ENCODE data around the gene APOA5. TPM values are rescaled to one million over a fixed set of nuclear protein-coding genes. Genes with fewer than 3 reads are reported as not detected.
"Not testable (repeated sequence)": the region's sequence is repeated elsewhere in the genome, so short reads cannot be mapped to it uniquely, and the experiment has no call there.

The APOA5 gene
- polyA plus RNA-seq: not detected

GRCh38 chr11:116791813-116792143 lies at the start of gene APOA5:
Gene APOA5 (minus strand): TSS chr11:116791879. CDS start chr11:116791860, 19 bp downstream.
- H3K4me1 Mint-ChIP-seq: peaks cover 9 to 12% (median 11%) of the 10 kb centered on the region in 3 donors
- H3K27ac Mint-ChIP-seq: peak within 1 kb of the TSS in 1 of 3 donors; percentile 14
- H3K9me3 Mint-ChIP-seq: no peaks in the 10 kb centered on the region
- peak within 1 kb of the TSS in 3 of 4 donors; percentile 13 to 74 (median 52) for H3K4me3 Mint-ChIP-seq
- H3K36me3 Mint-ChIP-seq: peaks cover 4% of the 10 kb centered on the region
- H3K27me3 Mint-ChIP-seq: peaks cover 4% of the 10 kb centered on the region

GRCh38 chr11:116840746-116841296 lies 49.1 kb upstream of the APOA5 start:
- H3K4me3 Mint-ChIP-seq: peak overlapping the region in 2 of 4 donors; percentile 29 to 45
- H3K9me3 Mint-ChIP-seq: no peaks in the 10 kb centered on the region

GRCh38 chr11:116840224-116840745 lies 48.6 kb upstream of the APOA5 start:
- H3K27me3 Mint-ChIP-seq: no peaks in the 10 kb centered on the region
- H3K9me3 Mint-ChIP-seq: no peaks in the 10 kb centered on the region
- H3K36me3 Mint-ChIP-seq: peaks cover 2% of the 10 kb centered on the region
- peak overlapping the region in 1 of 3 donors; percentile 78 for H3K27ac Mint-ChIP-seq
- H3K4me3 Mint-ChIP-seq: peak overlapping the region in 1 of 4 donors; percentile 29
- peaks cover 1 to 3% (median 2%) of the 10 kb centered on the region in 3 donors for H3K4me1 Mint-ChIP-seq

More at GRCh38 chr11:116840746-116841296, 49.1 kb upstream of the APOA5 start:
- Mint-ChIP-seq H3K27me3 (no peaks in the 10 kb centered on the region), H3K4me1 (peaks cover 0 to 1% (median 0%) of the 10 kb centered on the region in 3 donors), H3K36me3 (peaks cover 2% of the 10 kb centered on the region), H3K27ac (peak overlapping the region in 1 of 3 donors; percentile 78)

- H3K9me3 Mint-ChIP-seq: no peaks in the 10 kb centered on the region
- H3K4me3 Mint-ChIP-seq: peak overlapping the region in 2 of 4 donors; percentile 23 to 69
- H3K27ac Mint-ChIP-seq: peak overlapping the region in 1 of 3 donors; percentile 9
- H3K27me3 Mint-ChIP-seq: no peaks in the 10 kb centered on the region
- H3K4me1 Mint-ChIP-seq: peaks cover 5 to 8% (median 6%) of the 10 kb centered on the region in 3 donors
- peaks cover 2% of the 10 kb centered on the region for H3K36me3 Mint-ChIP-seq
These were observed 46.8 kb upstream of the APOA5 start for GRCh38 chr11:116838321-116839084.

GRCh38 chr11:116837231-116838091 lies 45.8 kb upstream of the APOA5 start, which contains the start of gene APOA1:
Gene APOA1 (minus strand): TSS chr11:116837622. CDS start chr11:116837387, 235 bp downstream.
- Mint-ChIP-seq H3K4me1 (peaks cover 5 to 8% (median 6%) of the 10 kb centered on the region in 3 donors), H3K4me3 (peak within 1 kb of the TSS in 2 of 4 donors; percentile 23 to 69), H3K27me3 (no peaks in the 10 kb centered on the region), H3K9me3 (no peaks in the 10 kb centered on the region), H3K36me3 (no peaks in the 10 kb centered on the region), H3K27ac (peak within 1 kb of the TSS in 1 of 3 donors; percentile 9)

- no peak overlapping the region for H3K27ac Mint-ChIP-seq
- H3K9me3 Mint-ChIP-seq: no peaks in the 10 kb centered on the region
These were observed 44.9 kb upstream of the APOA5 start for GRCh38 chr11:116836632-116836991.

GRCh38 chr11:116835791-116836631 lies 44.3 kb upstream of the APOA5 start:
- Mint-ChIP-seq H3K4me3 (peak overlapping the region; percentile 79 to 90 (median 86)), H3K9me3 (no peaks in the 10 kb centered on the region), H3K36me3 (no peaks in the 10 kb centered on the region), H3K27me3 (peaks cover 2% of the 10 kb centered on the region), H3K4me1 (peaks cover 5 to 8% (median 6%) of the 10 kb centered on the region in 3 donors), H3K27ac (no peak overlapping the region)

More at GRCh38 chr11:116836632-116836991, 44.9 kb upstream of the APOA5 start:
- H3K4me1 Mint-ChIP-seq: peaks cover 5 to 8% (median 6%) of the 10 kb centered on the region in 3 donors
- peaks cover 2% of the 10 kb centered on the region for H3K27me3 Mint-ChIP-seq
- H3K36me3 Mint-ChIP-seq: no peaks in the 10 kb centered on the region
- no peak overlapping the region for H3K4me3 Mint-ChIP-seq

- Mint-ChIP-seq H3K27ac (peak overlapping the region in 1 of 3 donors; percentile 47), H3K4me3 (peak overlapping the region; percentile 79 to 90 (median 86)), H3K9me3 (no peaks in the 10 kb centered on the region)
These were observed 43.5 kb upstream of the APOA5 start for GRCh38 chr11:116835042-116835772.

GRCh38 chr11:116834535-116835041 lies 42.9 kb upstream of the APOA5 start:
- H3K9me3 Mint-ChIP-seq, H3K27me3 Mint-ChIP-seq, H3K36me3 Mint-ChIP-seq, H3K27ac Mint-ChIP-seq, H3K4me1 Mint-ChIP-seq: not testable (repeated sequence)
- peak overlapping the region; percentile 60 to 90 (median 86) for H3K4me3 Mint-ChIP-seq

More at GRCh38 chr11:116835042-116835772, 43.5 kb upstream of the APOA5 start:
- Mint-ChIP-seq H3K36me3 (no peaks in the 10 kb centered on the region), H3K27me3 (peaks cover 2% of the 10 kb centered on the region), H3K4me1 (peaks cover 5 to 8% (median 6%) of the 10 kb centered on the region in 3 donors)

GRCh38 chr11:116833816-116834534 lies 42.3 kb upstream of the APOA5 start:
- H3K27me3 Mint-ChIP-seq: peaks cover 2% of the 10 kb centered on the region
- H3K4me3 Mint-ChIP-seq: peak overlapping the region in 2 of 4 donors; percentile 17 to 67
- no peaks in the 10 kb centered on the region for H3K9me3 Mint-ChIP-seq
- peaks cover 5 to 8% (median 6%) of the 10 kb centered on the region in 3 donors for H3K4me1 Mint-ChIP-seq
- H3K36me3 Mint-ChIP-seq: no peaks in the 10 kb centered on the region
- H3K27ac Mint-ChIP-seq: no peak overlapping the region

- Mint-ChIP-seq H3K27me3 (peaks cover 2% of the 10 kb centered on the region), H3K27ac (no peak overlapping the region), H3K4me1 (peaks cover 5 to 8% (median 6%) of the 10 kb centered on the region in 3 donors), H3K36me3 (no peaks in the 10 kb centered on the region), H3K4me3 (no peak overlapping the region), H3K9me3 (no peaks in the 10 kb centered on the region)
These were observed 41.8 kb upstream of the APOA5 start for GRCh38 chr11:116833491-116833815.

GRCh38 chr11:116832350-116833290 lies 40.9 kb upstream of the APOA5 start:
- no peak overlapping the region for H3K27ac Mint-ChIP-seq
- peaks cover 5 to 8% (median 6%) of the 10 kb centered on the region in 3 donors for H3K4me1 Mint-ChIP-seq
- no peak overlapping the region for H3K4me3 Mint-ChIP-seq
- no peaks in the 10 kb centered on the region for H3K36me3 Mint-ChIP-seq
- H3K9me3 Mint-ChIP-seq: no peaks in the 10 kb centered on the region
- H3K27me3 Mint-ChIP-seq: peaks cover 3% of the 10 kb centered on the region

All from IgD-negative memory B cell (primary cell).